ENCODE measurements around the gene GFOD2. TPM values are rescaled to one million over a fixed set of nuclear protein-coding genes. Genes with fewer than 3 reads are reported as not detected.

The GFOD2 gene
- total RNA-seq, 1 donor from 2014 or later = 16.2 TPM

DNA sequence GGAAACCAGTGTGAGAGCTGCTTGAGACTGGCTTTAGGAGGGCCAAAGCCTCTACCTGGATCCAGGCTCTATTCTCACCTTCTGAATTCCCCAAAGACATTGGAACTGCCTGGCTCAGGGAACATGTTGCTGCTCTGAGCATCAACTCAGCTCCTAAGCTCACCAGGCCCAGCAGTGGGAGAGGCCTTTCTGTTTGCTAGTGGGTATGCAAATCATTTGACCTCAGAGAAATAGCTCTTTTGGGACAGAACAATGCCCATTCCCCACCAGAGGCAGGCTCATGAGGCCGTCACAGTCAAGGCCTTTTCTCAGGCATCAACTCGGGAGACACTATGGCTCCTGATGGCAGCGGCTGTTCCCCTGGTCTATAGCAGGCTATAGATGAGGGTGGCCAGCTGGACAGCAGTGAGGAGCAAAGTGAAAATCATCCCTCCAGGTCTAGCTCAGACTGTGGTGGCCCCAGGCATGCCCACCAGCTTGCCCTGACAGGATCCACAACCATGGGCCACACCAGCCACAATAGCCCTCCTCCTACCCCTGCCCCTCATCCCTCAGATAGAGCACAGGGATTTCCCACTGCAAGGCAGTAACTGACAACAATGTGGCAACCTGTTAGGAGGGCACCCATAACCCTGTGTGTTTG, 30.4 kb upstream of the GFOD2 start:
- Mint-ChIP-seq H3K9me3 (no peaks in the 10 kb centered on the region), H3K4me3 (no peak overlapping the region), H3K27me3 (no peaks in the 10 kb centered on the region), H3K36me3 (ENCODE audit: low read depth) (peaks cover 5% of the 10 kb centered on the region), H3K4me1 (peaks cover 2% of the 10 kb centered on the region), H3K27ac (no peak overlapping the region)
- intact Hi-C loops (cut with micrococcal nuclease) = no loop called here
- no peak for DNase-seq

DNA sequence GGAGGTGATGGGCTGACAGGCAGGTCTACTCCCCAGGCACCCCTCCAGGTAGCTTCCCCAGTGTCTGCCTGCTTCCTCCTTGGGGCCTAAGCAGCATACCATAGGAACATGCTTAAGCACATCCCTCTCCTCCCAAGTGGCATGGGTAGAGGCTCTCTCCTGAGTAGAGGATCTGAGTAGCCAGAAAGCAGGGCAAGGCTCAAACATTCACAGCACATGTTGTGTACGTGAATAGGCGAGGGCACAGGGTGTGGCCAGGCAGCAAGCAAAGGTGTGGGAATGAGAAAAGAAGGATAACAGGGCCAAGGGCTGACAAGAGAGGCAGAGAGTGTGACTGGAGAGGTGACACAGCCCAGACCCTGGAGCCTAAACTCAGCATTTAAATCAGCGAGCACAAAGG, 29.7 kb upstream of the GFOD2 start:
- H3K4me3 Mint-ChIP-seq = no peak overlapping the region
- no peaks in the 10 kb centered on the region for H3K27me3 Mint-ChIP-seq
- peak overlapping the region; percentile 8 for H3K27ac Mint-ChIP-seq

DNA sequence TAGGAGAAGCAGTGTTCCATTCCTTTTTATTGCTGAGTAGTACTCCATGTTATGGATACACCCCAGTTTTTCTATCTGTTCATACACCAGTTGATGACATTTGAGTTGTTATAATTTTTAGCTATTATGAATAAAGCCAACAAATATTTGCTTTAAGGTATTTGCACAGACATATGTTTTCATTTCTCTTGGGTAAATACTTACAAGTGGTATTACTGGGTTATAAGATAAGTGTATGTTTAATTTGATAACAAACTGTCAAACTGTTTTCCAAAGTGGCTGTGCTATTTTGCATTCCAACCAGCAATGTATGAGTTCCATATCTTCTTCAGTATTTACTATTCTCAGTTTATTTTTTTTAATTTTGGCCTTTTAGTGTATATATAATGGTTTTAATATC, 27.7 kb upstream of the GFOD2 start:
- no peak for DNase-seq
- Mint-ChIP-seq H3K4me3 (no peak overlapping the region), H3K36me3 (ENCODE audit: low read depth) (peaks cover 17% of the 10 kb centered on the region), H3K27ac (no peak overlapping the region), H3K27me3 (no peaks in the 10 kb centered on the region), H3K4me1 (peaks cover 2% of the 10 kb centered on the region), H3K9me3 (no peaks in the 10 kb centered on the region)
- intact Hi-C loops (cut with micrococcal nuclease) = no loop called here

More for the DNA sequence above, 29.7 kb upstream of the GFOD2 start:
- Mint-ChIP-seq H3K9me3 (no peaks in the 10 kb centered on the region), H3K36me3 (ENCODE audit: low read depth) (peaks cover 8% of the 10 kb centered on the region), H3K4me1 (peaks cover 2% of the 10 kb centered on the region)
- DNase-seq = no peak
- intact Hi-C loops (cut with micrococcal nuclease) = no loop called here

DNA sequence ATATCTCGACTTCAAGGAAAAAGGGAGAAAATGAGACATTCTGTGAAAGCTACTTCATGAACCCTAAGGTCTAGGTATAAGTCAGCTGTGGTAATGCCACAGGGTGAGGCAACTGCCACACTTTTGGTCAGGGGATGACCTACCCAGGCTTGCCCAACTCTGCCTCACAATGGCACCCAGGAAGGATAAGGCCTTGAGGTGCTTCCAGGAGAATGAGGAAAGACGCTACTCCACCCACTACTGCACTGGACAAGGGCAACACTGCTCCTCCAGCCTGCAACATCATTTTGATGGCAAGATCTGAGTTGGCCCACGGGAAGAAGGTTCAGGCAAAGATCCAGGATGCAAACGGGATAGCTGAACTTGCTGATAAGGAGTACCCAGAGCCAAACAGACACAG, 22.0 kb upstream of the GFOD2 start:
- H3K9me3 Mint-ChIP-seq = no peaks in the 10 kb centered on the region
- H3K4me3 Mint-ChIP-seq = no peak overlapping the region
- peaks cover 25% of the 10 kb centered on the region for H3K36me3 Mint-ChIP-seq (ENCODE audit: low read depth)
- no peaks in the 10 kb centered on the region for H3K27me3 Mint-ChIP-seq
- H3K4me1 Mint-ChIP-seq = no peaks in the 10 kb centered on the region
- no peak for DNase-seq
- intact Hi-C loops (cut with micrococcal nuclease) = no loop called here
- H3K27ac Mint-ChIP-seq = no peak overlapping the region

DNA sequence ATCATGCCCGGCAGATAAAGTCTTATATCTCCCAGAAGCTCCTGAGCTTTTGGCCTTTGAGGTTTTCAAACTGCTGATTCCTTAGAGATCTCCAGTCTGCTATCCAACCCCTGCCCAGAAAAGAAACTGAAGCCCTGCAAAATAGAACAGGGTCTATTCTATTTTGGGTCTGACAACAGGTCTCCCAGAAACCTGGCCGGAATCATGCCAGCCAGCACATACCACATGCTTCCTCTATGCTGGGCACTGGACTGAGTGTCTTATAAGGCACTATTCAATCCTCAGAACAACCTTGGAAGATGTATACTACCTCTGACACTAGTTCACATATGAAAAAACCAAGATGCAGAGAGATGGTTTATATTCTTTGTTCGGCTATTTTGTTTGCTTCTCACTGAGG, 21.3 kb upstream of the GFOD2 start:
- H3K27me3 Mint-ChIP-seq = no peaks in the 10 kb centered on the region
- H3K4me3 Mint-ChIP-seq = no peak overlapping the region
- peaks cover 24% of the 10 kb centered on the region for H3K36me3 Mint-ChIP-seq (ENCODE audit: low read depth)
- intact Hi-C loops (cut with micrococcal nuclease) = no loop called here
- no peaks in the 10 kb centered on the region for H3K9me3 Mint-ChIP-seq
- DNase-seq = no peak
- no peak overlapping the region for H3K27ac Mint-ChIP-seq
- no peaks in the 10 kb centered on the region for H3K4me1 Mint-ChIP-seq

DNA sequence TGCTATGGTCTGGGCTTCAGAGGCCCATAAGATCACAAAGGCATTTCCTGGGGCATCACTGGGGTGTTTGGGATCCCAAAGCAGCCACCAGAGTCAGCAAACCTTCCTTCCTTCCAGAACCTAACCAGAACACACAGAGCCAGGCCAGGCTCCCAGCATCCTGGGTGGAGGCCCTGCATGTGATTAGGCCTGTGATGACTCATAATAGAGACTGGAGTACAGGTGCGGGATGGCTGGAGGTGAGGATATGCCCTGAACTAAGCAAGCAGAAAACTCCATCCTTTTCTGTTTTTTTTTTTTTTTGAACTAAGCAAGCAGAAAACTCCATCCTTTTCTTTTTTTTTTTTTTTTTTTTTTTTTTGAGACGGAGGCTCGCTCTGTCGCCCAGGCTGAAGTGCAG, 17.7 kb upstream of the GFOD2 start:
- no peak overlapping the region for H3K4me3 Mint-ChIP-seq
- intact Hi-C loops (cut with micrococcal nuclease) = no loop called here
- no peak overlapping the region for H3K27ac Mint-ChIP-seq
- H3K27me3 Mint-ChIP-seq = no peaks in the 10 kb centered on the region
- H3K4me1 Mint-ChIP-seq = no peaks in the 10 kb centered on the region
- DNase-seq = no peak
- no peaks in the 10 kb centered on the region for H3K9me3 Mint-ChIP-seq
- peaks cover 12% of the 10 kb centered on the region for H3K36me3 Mint-ChIP-seq (ENCODE audit: low read depth)

DNA sequence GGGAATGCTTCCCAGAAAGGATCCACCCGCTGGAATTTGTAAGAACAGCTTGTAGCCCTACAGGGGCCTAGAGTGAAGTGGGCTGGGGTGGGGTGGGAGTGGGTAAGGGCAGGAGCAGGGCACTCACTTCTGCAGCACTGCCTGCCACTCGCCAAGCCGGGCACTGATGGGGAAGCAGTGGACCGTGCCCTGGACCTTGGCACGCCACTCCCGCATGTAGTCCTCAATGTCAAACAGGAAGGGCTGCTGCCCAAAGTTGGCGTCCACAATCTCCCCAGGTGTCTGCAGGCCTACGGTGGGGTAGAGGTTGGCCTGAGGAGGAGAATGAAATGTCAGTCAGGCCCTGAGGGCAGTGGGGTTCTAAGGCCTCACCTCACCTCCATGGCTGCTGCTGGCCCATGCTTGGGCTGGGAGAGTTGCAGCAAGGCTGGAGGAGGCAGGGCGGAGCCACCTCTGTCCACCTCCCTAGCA, 15.7 kb upstream of the GFOD2 start:
- H3K4me3 Mint-ChIP-seq = no peak overlapping the region
- no peak for DNase-seq
- intact Hi-C loops (cut with micrococcal nuclease) = no loop called here
- H3K27me3 Mint-ChIP-seq = no peaks in the 10 kb centered on the region
- H3K27ac Mint-ChIP-seq = no peak overlapping the region
- H3K4me1 Mint-ChIP-seq = no peaks in the 10 kb centered on the region
- H3K9me3 Mint-ChIP-seq = no peaks in the 10 kb centered on the region
- H3K36me3 Mint-ChIP-seq (ENCODE audit: low read depth) = peaks cover 17% of the 10 kb centered on the region

DNA sequence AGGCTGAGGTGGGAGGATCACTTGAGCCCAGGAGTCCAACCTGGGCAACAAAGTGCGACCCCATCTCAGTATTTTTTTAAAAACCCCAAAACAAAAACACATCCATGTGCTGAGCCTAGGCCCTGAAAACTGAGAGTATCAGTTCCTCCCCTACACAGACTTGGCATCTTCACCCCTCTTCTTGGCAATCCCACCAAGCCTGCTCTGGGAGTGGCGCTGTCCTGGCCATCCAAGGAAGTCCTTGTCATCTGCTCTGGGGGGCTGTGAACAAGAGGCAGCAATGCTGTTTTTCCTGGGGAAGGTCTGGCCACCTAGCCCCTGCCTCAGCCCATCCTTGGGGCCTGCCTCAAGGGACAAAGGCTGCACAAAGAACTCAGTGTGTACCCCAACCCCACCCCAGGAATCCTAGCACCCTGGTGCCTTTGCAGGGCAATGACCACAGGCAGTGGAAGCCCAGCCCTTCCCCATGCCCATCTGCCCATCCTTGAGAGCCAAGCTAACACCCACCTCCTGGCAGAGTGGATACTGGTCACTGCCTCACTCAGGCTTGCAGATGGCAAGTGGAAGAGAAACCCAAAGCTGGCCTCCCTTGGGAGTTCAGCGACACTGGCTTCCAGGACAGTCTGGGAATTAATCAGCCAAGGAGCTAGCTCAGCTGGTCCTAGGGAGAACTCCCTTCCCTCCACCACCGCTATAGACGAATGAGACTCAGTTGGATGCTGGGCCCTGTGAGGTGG, 14.8 kb upstream of the GFOD2 start:
- Mint-ChIP-seq H3K36me3 (ENCODE audit: low read depth) (peaks cover 21% of the 10 kb centered on the region), H3K27ac (no peak overlapping the region), H3K9me3 (no peaks in the 10 kb centered on the region), H3K27me3 (no peaks in the 10 kb centered on the region), H3K4me1 (no peaks in the 10 kb centered on the region), H3K4me3 (no peak overlapping the region)
- no peak for DNase-seq
- intact Hi-C loops (cut with micrococcal nuclease) = no loop called here

DNA sequence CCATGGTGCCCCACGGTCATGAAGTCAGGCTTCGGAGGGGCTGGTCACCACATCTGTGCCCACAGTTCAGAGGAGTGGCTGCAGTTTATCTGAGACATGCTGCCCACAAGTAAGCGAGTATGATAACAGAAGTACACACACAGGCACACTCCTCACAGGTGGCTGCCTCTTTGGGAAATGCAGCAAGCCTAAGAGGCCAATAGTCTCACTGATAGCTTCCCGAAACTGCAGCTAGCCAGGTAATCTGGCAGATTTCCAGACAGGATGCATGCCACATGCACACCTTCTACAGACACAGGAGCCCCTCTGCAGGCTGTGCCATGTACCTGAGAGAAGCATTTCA, 12.6 kb upstream of the GFOD2 start:
- no peaks in the 10 kb centered on the region for H3K27me3 Mint-ChIP-seq
- H3K27ac Mint-ChIP-seq = no peak overlapping the region
- no peaks in the 10 kb centered on the region for H3K4me1 Mint-ChIP-seq
- intact Hi-C loops (cut with micrococcal nuclease) = no loop called here
- H3K36me3 Mint-ChIP-seq (ENCODE audit: low read depth) = peaks cover 20% of the 10 kb centered on the region
- DNase-seq = no peak
- no peak overlapping the region for H3K4me3 Mint-ChIP-seq
- H3K9me3 Mint-ChIP-seq = no peaks in the 10 kb centered on the region

DNA sequence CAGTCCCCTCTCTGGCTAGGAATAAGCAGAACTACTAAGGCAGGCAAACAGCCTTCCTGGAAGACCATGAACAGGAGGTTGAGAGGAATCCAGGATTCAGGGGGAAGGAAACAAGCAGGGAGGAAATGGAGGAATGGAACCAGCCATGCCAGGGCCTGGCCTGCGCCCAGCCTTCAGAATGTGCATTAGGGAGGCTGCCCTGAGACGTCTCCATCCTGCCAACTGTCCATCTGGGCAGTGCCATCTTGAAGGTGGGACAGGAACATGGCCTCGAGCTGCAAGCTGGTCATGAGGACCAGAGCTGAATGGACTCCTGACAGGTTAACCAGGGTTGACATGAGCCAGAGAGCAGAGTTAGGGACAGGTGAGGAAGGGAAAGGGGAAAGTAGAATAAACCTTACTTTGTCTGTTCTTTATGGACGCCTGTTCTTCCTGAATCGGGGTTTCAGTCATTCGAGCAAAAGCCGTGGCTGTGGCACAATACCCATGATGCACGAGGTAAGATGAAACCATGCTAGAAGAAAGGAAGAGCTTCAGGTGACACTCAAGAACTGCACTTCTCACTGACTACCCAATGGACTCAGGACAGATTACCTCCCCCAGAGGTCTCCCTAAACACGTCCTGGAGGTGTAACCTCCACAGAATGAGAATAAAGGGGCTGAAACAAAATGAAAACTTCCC, 12.1 kb upstream of the GFOD2 start:
- intact Hi-C loops (cut with micrococcal nuclease) = no loop called here
- Mint-ChIP-seq H3K27me3 (no peaks in the 10 kb centered on the region), H3K36me3 (ENCODE audit: low read depth) (peaks cover 23% of the 10 kb centered on the region), H3K4me3 (no peak overlapping the region), H3K4me1 (no peaks in the 10 kb centered on the region), H3K27ac (no peak overlapping the region), H3K9me3 (no peaks in the 10 kb centered on the region)
- no peak for DNase-seq

DNA sequence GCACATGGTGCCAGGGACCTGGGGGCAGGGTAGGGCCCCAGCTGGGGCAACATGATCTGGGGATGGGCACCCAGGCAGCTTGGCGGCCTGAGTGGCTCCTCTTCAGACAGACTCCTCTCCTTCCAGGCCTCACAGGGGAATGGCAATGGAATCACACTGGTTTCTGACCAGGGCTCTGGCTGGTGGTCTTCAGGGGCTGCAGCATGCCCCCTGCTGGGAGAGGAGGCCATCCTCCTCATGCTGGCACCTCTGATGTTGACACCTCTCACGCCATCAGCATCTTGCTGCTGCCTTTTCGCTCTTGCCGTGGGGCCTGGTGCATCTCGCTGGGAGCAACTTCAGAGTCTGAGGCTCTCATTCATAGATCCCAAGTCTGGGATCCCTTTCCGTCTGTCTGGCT, 11.2 kb upstream of the GFOD2 start:
- no peak overlapping the region for H3K4me3 Mint-ChIP-seq
- H3K9me3 Mint-ChIP-seq = no peaks in the 10 kb centered on the region
- intact Hi-C loops (cut with micrococcal nuclease) = no loop called here
- H3K27me3 Mint-ChIP-seq = no peaks in the 10 kb centered on the region
- no peaks in the 10 kb centered on the region for H3K4me1 Mint-ChIP-seq
- DNase-seq = no peak
- H3K27ac Mint-ChIP-seq = no peak overlapping the region
- H3K36me3 Mint-ChIP-seq (ENCODE audit: low read depth) = peaks cover 23% of the 10 kb centered on the region

DNA sequence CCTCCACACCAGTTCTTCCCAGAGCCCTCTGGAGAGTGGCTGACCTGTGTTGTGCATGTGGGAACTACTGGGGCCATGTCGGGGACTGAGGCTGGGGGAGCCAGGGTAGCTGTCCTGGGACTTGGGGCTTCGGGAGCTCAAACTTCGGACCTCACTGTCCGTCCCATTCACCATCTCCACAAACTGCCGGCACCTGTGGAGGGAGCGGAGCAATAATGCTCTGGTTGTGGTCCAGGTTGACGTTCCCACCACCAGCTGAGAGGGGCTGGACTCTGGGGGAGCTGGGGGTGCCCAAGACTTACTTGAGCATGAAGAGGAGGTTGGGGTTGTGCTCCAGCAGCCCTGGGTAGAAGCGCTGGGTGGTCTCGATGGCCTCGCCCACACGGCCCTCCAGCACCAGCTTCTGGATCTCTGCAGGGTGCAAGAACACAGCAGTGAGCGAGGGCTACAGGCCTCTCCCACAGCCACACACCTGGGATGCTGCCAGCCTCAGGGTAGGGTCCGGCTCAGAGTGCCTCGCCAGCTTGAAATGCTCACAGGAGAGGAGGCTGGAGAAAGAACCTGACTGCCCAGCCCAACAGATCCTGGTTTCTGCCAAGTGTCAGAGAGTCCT, 10.6 kb upstream of the GFOD2 start:
- Mint-ChIP-seq H3K27me3 (no peaks in the 10 kb centered on the region), H3K27ac (no peak overlapping the region), H3K4me3 (no peak overlapping the region), H3K36me3 (ENCODE audit: low read depth) (peaks cover 24% of the 10 kb centered on the region), H3K4me1 (no peaks in the 10 kb centered on the region), H3K9me3 (no peaks in the 10 kb centered on the region)
- intact Hi-C loops (cut with micrococcal nuclease) = no loop called here
- DNase-seq = no peak

DNA sequence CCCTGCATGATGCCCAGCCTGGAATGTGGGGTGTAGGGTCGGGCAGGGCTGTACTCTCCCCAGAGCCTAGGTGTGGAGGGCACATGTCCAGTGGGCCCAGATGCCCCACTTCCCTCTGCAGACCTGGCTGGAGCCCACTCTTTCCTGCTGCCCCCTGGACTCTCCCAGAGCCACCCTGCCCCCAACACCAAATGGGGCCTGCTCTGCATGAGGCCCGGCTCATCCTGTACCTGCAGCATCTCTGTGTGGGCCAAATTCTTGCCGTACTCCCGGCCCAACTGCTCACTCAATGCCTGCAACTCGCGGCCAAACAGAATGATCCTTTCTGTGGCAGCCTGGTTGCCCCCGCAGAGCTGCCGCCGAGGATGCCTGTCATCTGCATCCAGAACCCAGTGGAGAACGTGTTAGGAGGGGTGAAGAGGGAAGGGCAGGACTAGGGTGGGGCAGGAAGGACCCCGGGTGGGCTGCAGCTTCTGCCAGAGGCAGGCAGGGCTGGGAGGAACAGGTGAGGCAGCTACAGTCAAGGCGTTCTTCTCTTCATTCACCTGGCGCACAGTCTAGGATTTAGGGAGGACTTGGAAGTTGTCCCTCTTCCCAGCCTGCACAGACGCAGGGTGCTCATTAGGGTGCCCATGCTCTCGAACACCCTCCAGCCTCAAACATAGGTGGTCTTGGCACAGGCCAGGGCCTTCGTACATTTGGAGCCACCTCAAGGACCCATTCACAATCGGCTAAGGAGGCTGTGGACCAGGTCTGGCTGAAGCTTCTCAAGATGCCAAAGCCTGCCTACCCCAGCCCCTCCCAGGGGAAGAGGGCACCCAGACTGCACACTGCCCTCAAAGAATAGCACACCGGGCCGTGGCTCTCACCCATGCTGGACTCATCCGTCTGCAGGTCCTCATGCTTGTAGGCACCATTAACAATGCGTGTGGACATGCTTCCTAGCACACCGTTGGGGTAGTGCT, 8.7 kb upstream of the GFOD2 start:
- no peaks in the 10 kb centered on the region for H3K27me3 Mint-ChIP-seq
- H3K9me3 Mint-ChIP-seq = no peaks in the 10 kb centered on the region
- intact Hi-C loops (cut with micrococcal nuclease) = no loop called here
- H3K4me3 Mint-ChIP-seq = no peak overlapping the region
- no peak for DNase-seq
- no peak overlapping the region for H3K27ac Mint-ChIP-seq
- peaks cover 23% of the 10 kb centered on the region for H3K36me3 Mint-ChIP-seq (ENCODE audit: low read depth)
- no peaks in the 10 kb centered on the region for H3K4me1 Mint-ChIP-seq
